ENCODE results near the gene CSF2RB. TPM values are rescaled to one million over a fixed set of nuclear protein-coding genes. Genes with fewer than 3 reads are reported as not detected.

CSF2RB gene
- total RNA-seq, 1 experiment from 2014 or later: not detected

GRCh38 chr22:36879775-36880174, 33.7 kb upstream of the CSF2RB start:
- H3T11ph ChIP-seq (ENCODE audit: low read length): no peak overlapping the region
- no peak overlapping the region for H3K27ac ChIP-seq (ENCODE audit: insufficient read length, low read depth, low read length)
- H4K20me1 ChIP-seq (ENCODE audit: control insufficient read depth, insufficient read depth, insufficient read length): no peaks in the 10 kb centered on the region
- no peaks in the 10 kb centered on the region for H3K79me1 ChIP-seq (ENCODE audit: insufficient read depth, low read depth, low read length, poor library complexity, severe bottlenecking)
- no peak overlapping the region for H2BK20ac ChIP-seq (ENCODE audit: low read depth, low read length, poor library complexity, severe bottlenecking)
- no peak for DNase-seq
- H4K8ac ChIP-seq (replicated peaks; ENCODE audit: insufficient read length, low read depth, low read length): no peak overlapping the region
- H3K79me2 ChIP-seq (ENCODE audit: insufficient read depth, low read length): no peaks in the 10 kb centered on the region
- no peak overlapping the region for H2BK5ac ChIP-seq (ENCODE audit: insufficient read length, low read length)
- H3K56ac ChIP-seq (ENCODE audit: insufficient read length, low read depth, low read length): no peak overlapping the region
- no peak overlapping the region for H3K18ac ChIP-seq (ENCODE audit: insufficient read length, low read depth, low read length)
- no peaks in the 10 kb centered on the region for H3K4me1 ChIP-seq (ENCODE audit: insufficient read depth, low read length)
- WGBS (ENCODE audit: extremely low coverage, insufficient read length, low lambda C conversion rate): no CpG with 5 or more reads among the region's 7 CpGs
- H3K36me3 Mint-ChIP-seq (ENCODE audit: insufficient read depth in 1 of 3, low read depth in 3 of 3): peaks cover 0 to 9% (median 2%) of the 10 kb centered on the region in 3 experiments; a peak in 4 of 7 replicates
- no peaks in the 10 kb centered on the region for H3K23me2 ChIP-seq (ENCODE audit: insufficient read length, low read depth, low read length, poor library complexity, severe bottlenecking)
- no peaks in the 10 kb centered on the region for H3K27me3 ChIP-seq (ENCODE audit: insufficient read depth, low read length)
- no peak overlapping the region for H3K4ac ChIP-seq (ENCODE audit: low read depth, low read length)
- peaks cover 7 to 12% of the 10 kb centered on the region in 2 experiments for H3K9me3 Mint-ChIP-seq
- no peaks in the 10 kb centered on the region for H3K9me3 ChIP-seq (ENCODE audit: control insufficient read depth, low read depth, low read length)
- no peak overlapping the region for H3K4me3 Mint-ChIP-seq
- H3K14ac ChIP-seq (ENCODE audit: insufficient read depth, low read length): no peak overlapping the region
- no peak overlapping the region for H3K9ac ChIP-seq (ENCODE audit: extremely low read depth, insufficient read length, low read length)
- no peak overlapping the region; a peak in 1 of 7 replicates for H3K27ac Mint-ChIP-seq
- H3K23ac ChIP-seq (ENCODE audit: insufficient read length, low read depth, low read length): no peak overlapping the region
- no peak overlapping the region for H2BK120ac ChIP-seq (ENCODE audit: low read depth, low read length, poor library complexity, severe bottlenecking)
- no peak overlapping the region for H2AFZ ChIP-seq (ENCODE audit: low read length)
- no peak overlapping the region for H2BK15ac ChIP-seq (ENCODE audit: low read depth, low read length)
- H4K5ac ChIP-seq (ENCODE audit: insufficient read length, low read depth, low read length): no peak overlapping the region
- peaks cover 51% of the 10 kb centered on the region for H3K27me3 Mint-ChIP-seq (ENCODE audit: low read depth)
- H2AK5ac ChIP-seq (ENCODE audit: insufficient read length, low read length): no peak overlapping the region
- H3K4me1 Mint-ChIP-seq: peaks cover 5% of the 10 kb centered on the region in 2 experiments; a peak in 2 of 4 replicates
- H4K91ac ChIP-seq (ENCODE audit: insufficient read length, low read depth, low read length): no peak overlapping the region
- TF ChIP-seq, protein P1, sequence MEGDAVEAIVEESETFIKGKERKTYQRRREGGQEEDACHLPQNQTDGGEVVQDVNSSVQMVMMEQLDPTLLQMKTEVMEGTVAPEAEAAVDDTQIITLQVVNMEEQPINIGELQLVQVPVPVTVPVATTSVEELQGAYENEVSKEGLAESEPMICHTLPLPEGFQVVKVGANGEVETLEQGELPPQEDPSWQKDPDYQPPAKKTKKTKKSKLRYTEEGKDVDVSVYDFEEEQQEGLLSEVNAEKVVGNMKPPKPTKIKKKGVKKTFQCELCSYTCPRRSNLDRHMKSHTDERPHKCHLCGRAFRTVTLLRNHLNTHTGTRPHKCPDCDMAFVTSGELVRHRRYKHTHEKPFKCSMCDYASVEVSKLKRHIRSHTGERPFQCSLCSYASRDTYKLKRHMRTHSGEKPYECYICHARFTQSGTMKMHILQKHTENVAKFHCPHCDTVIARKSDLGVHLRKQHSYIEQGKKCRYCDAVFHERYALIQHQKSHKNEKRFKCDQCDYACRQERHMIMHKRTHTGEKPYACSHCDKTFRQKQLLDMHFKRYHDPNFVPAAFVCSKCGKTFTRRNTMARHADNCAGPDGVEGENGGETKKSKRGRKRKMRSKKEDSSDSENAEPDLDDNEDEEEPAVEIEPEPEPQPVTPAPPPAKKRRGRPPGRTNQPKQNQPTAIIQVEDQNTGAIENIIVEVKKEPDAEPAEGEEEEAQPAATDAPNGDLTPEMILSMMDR (conservative IDR thresholded peaks at IDR 0.05): no peak
- no peak overlapping the region for H2BK12ac ChIP-seq (ENCODE audit: insufficient read length, low read depth, low read length)
- no peak overlapping the region for H3K4me2 ChIP-seq (ENCODE audit: insufficient read depth, insufficient read length, low read length)
